Skeletal muscle tissue (tissue), 4 donors: ENCODE data around the gene LMBR1. TPM values are rescaled to one million over a fixed set of nuclear protein-coding genes. Genes with fewer than 3 reads are reported as not detected.

Experiments used
- H3K27ac ChIP-seq: one replicate; pipeline ENCODE4 v1.7.0; 2013; ENCODE audit warnings: mild to moderate bottlenecking, low read depth, low read length, inconsistent platforms
- H3K27me3 ChIP-seq, 3 donors: one replicate each; pipeline ENCODE4 v1.7.0; 2013; ENCODE audit warnings: low read length in 3 of 3; ENCODE audit not compliant: control insufficient read depth in 3 of 3, insufficient read depth in 3 of 3
- H3K36me3 ChIP-seq, 3 donors: one replicate each; pipeline ENCODE4 v1.7.0; 2013; ENCODE audit warnings: low read length in 3 of 3; ENCODE audit not compliant: control insufficient read depth in 3 of 3, insufficient read depth in 3 of 3
- H3K4me1 ChIP-seq, 3 donors: one replicate each; pipeline ENCODE4 v1.7.0; 2013; ENCODE audit warnings: low read length in 3 of 3, mild to moderate bottlenecking in 3 of 3; ENCODE audit not compliant: control insufficient read depth in 3 of 3, insufficient read depth in 3 of 3
- H3K4me3 ChIP-seq, 3 donors: one replicate each; pipeline ENCODE4 v1.7.0; 2013; ENCODE audit warnings: low read length in 3 of 3
- H3K9ac ChIP-seq, 3 donors: one replicate each; pipeline ENCODE4 v1.7.0; 2013; ENCODE audit warnings: low read length in 3 of 3, mild to moderate bottlenecking in 3 of 3, moderate library complexity in 2 of 3, low read depth in 1 of 3
- H3K9me3 ChIP-seq, 3 donors: one replicate each; pipeline ENCODE4 v1.7.0; 2013; ENCODE audit warnings: low read length in 3 of 3; ENCODE audit not compliant: control insufficient read depth in 3 of 3
- total RNA-seq: library from RNA; depleted of rRNA; stranded (reverse); fragments of >200 nt; gene quantifications from one replicate; pipeline ENCODE4 v1.2.3, GENCODE V29; 2014
- donor health status: Osteomylitis.

The LMBR1 gene
- total RNA-seq, 1 donor from 2014 or later: 97.6 TPM

GRCh38 chr7:156693627-156694026, 199.4 kb downstream of the LMBR1 start:
- no peaks in the 10 kb centered on the region for H3K9me3 ChIP-seq
- no peak overlapping the region for H3K27ac ChIP-seq
- no peak overlapping the region for H3K4me3 ChIP-seq
- no peaks in the 10 kb centered on the region for H3K36me3 ChIP-seq
- no peak overlapping the region for H3K9ac ChIP-seq
- H3K27me3 ChIP-seq: no peaks in the 10 kb centered on the region
- H3K4me1 ChIP-seq: no peaks in the 10 kb centered on the region

GRCh38 chr7:156692849-156693248, 200.1 kb downstream of the LMBR1 start:
- no peak overlapping the region for H3K27ac ChIP-seq
- no peak overlapping the region for H3K9ac ChIP-seq
- no peaks in the 10 kb centered on the region for H3K9me3 ChIP-seq
- H3K27me3 ChIP-seq: no peaks in the 10 kb centered on the region
- H3K36me3 ChIP-seq: no peaks in the 10 kb centered on the region
- no peaks in the 10 kb centered on the region for H3K4me1 ChIP-seq
- H3K4me3 ChIP-seq: no peak overlapping the region

GRCh38 chr7:156691764-156692163, 201.2 kb downstream of the LMBR1 start:
- Histone ChIP-seq H3K27ac (no peak overlapping the region), H3K9me3 (no peaks in the 10 kb centered on the region), H3K4me1 (no peaks in the 10 kb centered on the region), H3K9ac (no peak overlapping the region), H3K27me3 (no peaks in the 10 kb centered on the region), H3K4me3 (no peak overlapping the region), H3K36me3 (no peaks in the 10 kb centered on the region)

GRCh38 chr7:156684661-156685060, 208.3 kb downstream of the LMBR1 start:
- no peak overlapping the region for H3K9ac ChIP-seq
- no peaks in the 10 kb centered on the region for H3K9me3 ChIP-seq
- peaks cover 2 to 16% (median 16%) of the 10 kb centered on the region in 3 donors for H3K36me3 ChIP-seq
- no peak overlapping the region for H3K4me3 ChIP-seq
- no peaks in the 10 kb centered on the region for H3K4me1 ChIP-seq
- H3K27ac ChIP-seq: no peak overlapping the region
- no peaks in the 10 kb centered on the region for H3K27me3 ChIP-seq

GRCh38 chr7:156684251-156684650, 208.7 kb downstream of the LMBR1 start:
- Histone ChIP-seq H3K27ac (no peak overlapping the region), H3K4me1 (no peaks in the 10 kb centered on the region), H3K9me3 (no peaks in the 10 kb centered on the region), H3K27me3 (no peaks in the 10 kb centered on the region), H3K9ac (no peak overlapping the region), H3K4me3 (no peak overlapping the region), H3K36me3 (peaks cover 5 to 20% (median 16%) of the 10 kb centered on the region in 3 donors)

- H3K9me3 ChIP-seq: no peaks in the 10 kb centered on the region
- H3K36me3 ChIP-seq: peaks cover 16 to 31% (median 28%) of the 10 kb centered on the region in 3 donors
- no peak overlapping the region for H3K9ac ChIP-seq
- no peaks in the 10 kb centered on the region for H3K27me3 ChIP-seq
- no peaks in the 10 kb centered on the region for H3K4me1 ChIP-seq
- no peak overlapping the region for H3K27ac ChIP-seq
- H3K4me3 ChIP-seq: no peak overlapping the region
Observed at GRCh38 chr7:156682928-156683327, 210.1 kb downstream of the LMBR1 start.

- Histone ChIP-seq H3K9ac (no peak overlapping the region), H3K4me3 (no peak overlapping the region), H3K27me3 (no peaks in the 10 kb centered on the region), H3K4me1 (no peaks in the 10 kb centered on the region), H3K36me3 (peaks cover 32 to 43% (median 33%) of the 10 kb centered on the region in 3 donors), H3K9me3 (no peaks in the 10 kb centered on the region), H3K27ac (no peak overlapping the region)
Observed at GRCh38 chr7:156680281-156680680, 212.7 kb downstream of the LMBR1 start.

GRCh38 chr7:156677374-156678054, 215.5 kb downstream of the LMBR1 start:
- Histone ChIP-seq H3K27ac (no peak overlapping the region), H3K4me1 (peaks cover 0 to 7% (median 3%) of the 10 kb centered on the region in 3 donors), H3K36me3 (peaks cover 28 to 37% (median 35%) of the 10 kb centered on the region in 3 donors), H3K4me3 (no peak overlapping the region), H3K27me3 (no peaks in the 10 kb centered on the region), H3K9ac (no peak overlapping the region), H3K9me3 (no peaks in the 10 kb centered on the region)

- H3K4me1 ChIP-seq: peaks cover 0 to 7% (median 3%) of the 10 kb centered on the region in 3 donors
- no peak overlapping the region for H3K4me3 ChIP-seq
- no peak overlapping the region for H3K9ac ChIP-seq
- no peaks in the 10 kb centered on the region for H3K9me3 ChIP-seq
- no peaks in the 10 kb centered on the region for H3K27me3 ChIP-seq
- H3K27ac ChIP-seq: no peak overlapping the region
- H3K36me3 ChIP-seq: peaks cover 24 to 34% (median 34%) of the 10 kb centered on the region in 3 donors
Observed at GRCh38 chr7:156676263-156676662, 216.7 kb downstream of the LMBR1 start.

- no peaks in the 10 kb centered on the region for H3K27me3 ChIP-seq
- no peak overlapping the region for H3K27ac ChIP-seq
- peaks cover 24 to 34% (median 34%) of the 10 kb centered on the region in 3 donors for H3K36me3 ChIP-seq
- H3K4me1 ChIP-seq: peaks cover 0 to 7% (median 3%) of the 10 kb centered on the region in 3 donors
- no peak overlapping the region for H3K9ac ChIP-seq
- H3K9me3 ChIP-seq: no peaks in the 10 kb centered on the region
- H3K4me3 ChIP-seq: no peak overlapping the region
Observed at GRCh38 chr7:156675721-156676120, 217.3 kb downstream of the LMBR1 start.
